H1 (cell line): Measurements from ENCODE around the gene TLE1. TPM values are rescaled to one million over a fixed set of nuclear protein-coding genes. Genes with fewer than 3 reads are reported as not detected.
A peak's percentile ranks its signal among the peaks of the same experiment; 100 is the strongest.

Source experiments
- ASH2L ChIP-seq: fragments of 200-600, 300-600 bp; sonication (generic); IDR thresholded peaks from one replicate; pipeline ENCODE4 v1.7.1; 2017; ENCODE audit warnings: low read length
- BRCA1 ChIP-seq: IDR thresholded peaks from 2 replicates; pipeline ENCODE4 v1.6.1; 2012; ENCODE audit warnings: low read depth, low read length, improper control_type of control experiment
- CEBPB ChIP-seq: IDR thresholded peaks from 2 replicates; pipeline ENCODE4 v1.6.1; 2012; ENCODE audit warnings: low read depth, low read length
- CREB1 ChIP-seq: IDR thresholded peaks from 2 replicates; pipeline ENCODE4 v1.6.1; 2012; ENCODE audit warnings: inconsistent platforms
- CTBP2 ChIP-seq: IDR thresholded peaks from 2 replicates; pipeline ENCODE4 v1.7.0; 2011; ENCODE audit warnings: borderline replicate concordance, mild to moderate bottlenecking, moderate library complexity, mixed read lengths, low read length; ENCODE audit not compliant: insufficient read depth, insufficient read length
- EP300 ChIP-seq, 2 experiments: IDR thresholded peaks; 1 replicate in 1 of 2; 2 replicates in 1 of 2; pipeline ENCODE4 v1.6.1; 2011 to 2012; ENCODE audit warnings: low read depth in 2 of 2, low read length in 2 of 2, mild to moderate bottlenecking in 2 of 2, borderline replicate concordance in 1 of 2, inconsistent platforms in 1 of 2, moderate library complexity in 1 of 2
- JUN ChIP-seq: IDR thresholded peaks from 2 replicates; pipeline ENCODE4 v1.6.1; 2011; ENCODE audit warnings: low read depth, mild to moderate bottlenecking, improper control_type of control experiment, low read length
- KDM5A ChIP-seq: fragments of 200-600 bp; IDR thresholded peaks from 2 replicates; pipeline ENCODE4 v1.7.1; 2012; ENCODE audit warnings: mild to moderate bottlenecking, low read length, inconsistent platforms, mixed read lengths
- NANOG ChIP-seq: IDR thresholded peaks from 2 replicates; pipeline ENCODE4 v1.6.1; 2011; ENCODE audit warnings: low read length, low read depth, mild to moderate bottlenecking, inconsistent platforms; ENCODE audit not compliant: insufficient read depth, poor library complexity, severe bottlenecking
- POU5F1 ChIP-seq: IDR thresholded peaks from 2 replicates; pipeline ENCODE4 v1.6.1; 2011; ENCODE audit warnings: low read depth, mild to moderate bottlenecking, low read length, moderate library complexity
- SIRT6 ChIP-seq: IDR thresholded peaks from one replicate; pipeline ENCODE4 v1.7.1; 2012; ENCODE audit warnings: low read length, inconsistent platforms
- SP1 ChIP-seq: IDR thresholded peaks from 2 replicates; pipeline ENCODE4 v1.6.1; 2011; ENCODE audit warnings: low read depth, low read length
- SP2 ChIP-seq: IDR thresholded peaks from 2 replicates; pipeline ENCODE4 v1.6.1; 2012; ENCODE audit warnings: mild to moderate bottlenecking, low read length, inconsistent platforms
- SRF ChIP-seq: IDR thresholded peaks from 2 replicates; pipeline ENCODE4 v1.6.1; 2011; ENCODE audit warnings: mild to moderate bottlenecking, low read depth, low read length, moderate library complexity
- TAF7 ChIP-seq: optimal IDR thresholded peaks from 2 replicates; pipeline ENCODE3; 2011; ENCODE audit warnings: low read depth, mild to moderate bottlenecking, inconsistent platforms, low read length, moderate library complexity, borderline replicate concordance
- ZNF274 ChIP-seq: IDR thresholded peaks from 2 replicates; pipeline ENCODE4 v1.7.0; 2012; ENCODE audit warnings: low read length, borderline replicate concordance; ENCODE audit errors: extremely low read depth
- polyA plus RNA-seq, 7 experiments: library from polyadenylated mRNA; depleted of rRNA in 3 of 7; stranded (reverse) in 5 of 7; unstranded in 2 of 7; fragments of >200 nt in 5 of 7; fragments of 200-250 nt in 2 of 7; gene quantifications; 1 replicate in 5 of 7; 2 replicates in 1 of 7; 4 replicates in 1 of 7; pipeline versions ENCODE4 v1.2.1 to v1.2.3, GENCODE V29; 2011 to 2013; ENCODE audit warnings: missing spikeins in 2 of 7, mixed read lengths in 2 of 7
- total RNA-seq: library from RNA; stranded (reverse); fragmentation: NEBNext Ultra II Directional; extraction: Animal tissue kit (Norgen Biotek cat#: 25700); gene quantifications from 2 replicates; pipeline ENCODE4 v1.2.1, GENCODE V29; 2021
- TF ChIP-seq, protein P1 (sequence below), 3 experiments: IDR thresholded peaks; 1 replicate in 2 of 3; 2 replicates in 1 of 3; pipeline versions ENCODE4 v1.5.1 to v1.6.1; 2011; ENCODE audit warnings: low read length in 3 of 3, mild to moderate bottlenecking in 3 of 3, inconsistent platforms in 2 of 3, low read depth in 1 of 3, moderate library complexity in 1 of 3; ENCODE audit not compliant: insufficient read depth in 1 of 3; ENCODE audit errors: control extremely low read depth in 1 of 3
- TF ChIP-seq, protein P2 (sequence below): IDR thresholded peaks from 2 replicates; pipeline ENCODE4 v1.6.1; 2012; ENCODE audit warnings: inconsistent platforms

Gene TLE1
- total and polyA plus RNA-seq, 2 of the 8 experiments (the other 6 are each of a cell fraction or from before 2014, with no cell fraction given), result 81.8 to 91.6 TPM

DNA sequence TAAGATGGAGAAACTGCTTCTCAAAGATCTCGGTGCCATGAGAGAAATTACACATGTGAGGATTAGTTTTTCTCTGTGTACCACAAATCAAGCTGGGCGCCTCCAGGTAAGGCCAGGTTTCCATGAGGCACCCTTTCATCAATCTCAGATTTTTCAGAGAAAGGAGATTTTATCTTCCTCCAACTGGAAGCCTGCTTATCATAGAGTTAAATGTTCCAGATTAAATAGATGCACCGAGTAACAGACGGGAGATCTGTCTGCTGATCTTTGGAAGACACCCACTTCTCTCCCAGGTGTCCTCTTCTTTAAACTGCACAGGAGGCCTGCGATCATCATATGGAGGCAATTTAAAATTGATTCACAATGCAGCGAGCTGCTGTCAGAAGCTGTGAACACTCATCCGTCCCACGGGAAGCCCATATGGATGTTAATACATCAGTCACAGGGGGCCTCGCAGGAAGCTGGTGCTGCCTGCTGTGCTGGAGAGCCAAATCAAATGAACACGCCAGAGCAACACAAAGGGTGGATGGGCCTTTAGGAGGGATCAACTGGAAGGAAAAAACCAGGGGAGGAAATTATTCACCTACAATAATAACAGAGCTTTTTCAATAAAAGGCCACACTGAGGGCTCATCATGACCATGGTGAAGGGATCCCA, 93.3 kb downstream of the TLE1 start (continued):
- TF ChIP-seq, protein P1, sequence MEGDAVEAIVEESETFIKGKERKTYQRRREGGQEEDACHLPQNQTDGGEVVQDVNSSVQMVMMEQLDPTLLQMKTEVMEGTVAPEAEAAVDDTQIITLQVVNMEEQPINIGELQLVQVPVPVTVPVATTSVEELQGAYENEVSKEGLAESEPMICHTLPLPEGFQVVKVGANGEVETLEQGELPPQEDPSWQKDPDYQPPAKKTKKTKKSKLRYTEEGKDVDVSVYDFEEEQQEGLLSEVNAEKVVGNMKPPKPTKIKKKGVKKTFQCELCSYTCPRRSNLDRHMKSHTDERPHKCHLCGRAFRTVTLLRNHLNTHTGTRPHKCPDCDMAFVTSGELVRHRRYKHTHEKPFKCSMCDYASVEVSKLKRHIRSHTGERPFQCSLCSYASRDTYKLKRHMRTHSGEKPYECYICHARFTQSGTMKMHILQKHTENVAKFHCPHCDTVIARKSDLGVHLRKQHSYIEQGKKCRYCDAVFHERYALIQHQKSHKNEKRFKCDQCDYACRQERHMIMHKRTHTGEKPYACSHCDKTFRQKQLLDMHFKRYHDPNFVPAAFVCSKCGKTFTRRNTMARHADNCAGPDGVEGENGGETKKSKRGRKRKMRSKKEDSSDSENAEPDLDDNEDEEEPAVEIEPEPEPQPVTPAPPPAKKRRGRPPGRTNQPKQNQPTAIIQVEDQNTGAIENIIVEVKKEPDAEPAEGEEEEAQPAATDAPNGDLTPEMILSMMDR (IDR thresholded peaks at IDR 0.05; ENCODE audit: control extremely low read depth in 1 of 3, insufficient read depth in 1 of 3, low read depth in 1 of 3, low read length in 3 of 3), result no peak
- TF ChIP-seq CREB1 (peak; percentile 29; the same call in 1 of the 2 replicates), CTBP2 (peak; percentile 85), BRCA1 (no peak), CEBPB (no peak), ZNF274 (no peak), SP2 (no peak), JUN (no peak), SP1 (peak; percentile 50; the same call in 1 of the 2 replicates), TAF7 (no peak), SRF (no peak), ASH2L (no peak), POU5F1 (peak; percentile 92), EP300 (IDR thresholded peaks at IDR 0.05; ENCODE audit: borderline replicate concordance in 1 of 2, low read depth in 2 of 2, low read length in 2 of 2) (peak in 1 of 2 experiments; percentile 69; a peak in 1 of 3 replicates), KDM5A (no peak), SIRT6 (no peak), NANOG (peak; percentile 99)
- TF ChIP-seq, protein P2, sequence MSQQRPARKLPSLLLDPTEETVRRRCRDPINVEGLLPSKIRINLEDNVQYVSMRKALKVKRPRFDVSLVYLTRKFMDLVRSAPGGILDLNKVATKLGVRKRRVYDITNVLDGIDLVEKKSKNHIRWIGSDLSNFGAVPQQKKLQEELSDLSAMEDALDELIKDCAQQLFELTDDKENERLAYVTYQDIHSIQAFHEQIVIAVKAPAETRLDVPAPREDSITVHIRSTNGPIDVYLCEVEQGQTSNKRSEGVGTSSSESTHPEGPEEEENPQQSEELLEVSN, result no peak
